ENCODE results near the gene TTLL8.

- TF ChIP-seq EZH2phosphoT487 (IDR thresholded peaks at IDR 0.05; ENCODE audit: borderline replicate concordance), result no peak
- no peak for TF ChIP-seq CTCF (conservative IDR thresholded peaks at IDR 0.05; ENCODE audit: low read length)
Observed at GRCh38 chr22:50067244-50067643, 9.1 kb upstream of the TTLL8 start.

Data from Loucy (cell line).